Erythroblast (primary cell): ENCODE data around the gene PIGR.

Experiments
- GATA1 ChIP-seq: IDR thresholded peaks from 2 replicates; pipeline ENCODE4 v1.6.1; 2011; ENCODE audit warnings: low read depth, mild to moderate bottlenecking, control low read depth, low read length, moderate library complexity
- POLR2A ChIP-seq: IDR thresholded peaks from 2 replicates; pipeline ENCODE4 v1.6.1; 2011; ENCODE audit warnings: mild to moderate bottlenecking, low read length

DNA sequence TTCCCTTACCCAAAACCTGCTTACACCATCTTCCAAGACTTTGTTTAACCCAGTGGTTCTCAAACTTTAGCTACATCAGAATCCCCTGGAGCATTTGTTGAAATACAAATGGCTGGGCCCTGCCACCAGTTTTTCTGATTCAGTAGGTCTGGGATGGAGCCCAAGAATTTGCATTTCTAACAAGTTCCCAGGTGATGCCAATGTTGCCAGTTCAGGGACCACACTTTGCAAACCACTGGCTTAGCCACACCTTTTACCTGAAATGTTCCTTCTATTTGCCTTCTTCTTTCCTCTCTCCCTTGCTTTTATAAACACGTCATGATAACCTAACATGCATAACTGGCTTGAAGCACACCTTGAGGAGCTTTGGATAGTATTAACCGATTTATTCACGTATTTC is 40.1 kb upstream of the PIGR start:
- TF ChIP-seq POLR2A = no peak
- no peak for TF ChIP-seq GATA1
